Activated naive CD8-positive, alpha-beta T cell treated with anti-CD3 and anti-CD28 coated beads, Interleukin-2, amount 10 ng/mL, durations not matched to agents 7 days and 5 days (primary cell): ENCODE data around the gene SLC8A1. TPM values are rescaled to one million over a fixed set of nuclear protein-coding genes. Genes with fewer than 3 reads are reported as not detected.

Source experiments
- ATAC-seq: fragments of 150-1000 bp; cut with Tn5 transposase; one replicate; pipeline ENCODE4 v1.10.0; 2021; ENCODE audit warnings: low read depth, moderate library complexity
- POLR2A ChIA-PET: fragments of 350-600 bp; sonication (Branson Sonifier 250); formaldehyde crosslinking; loops from one replicate; lab custom pipeline; 2021; ENCODE audit warnings: antibody characterized with exemption; lab: Charles Lee
- DNase-seq: peaks from one replicate; pipeline ENCODE4 v3.0.0; 2021
- H3K27ac Mint-ChIP-seq: one replicate; pipeline ENCODE4 v1.8.0; 2022; ENCODE audit warnings: mild to moderate bottlenecking, mixed read lengths
- H3K27me3 Mint-ChIP-seq: one replicate; pipeline ENCODE4 v1.8.0; 2022; ENCODE audit warnings: mild to moderate bottlenecking, moderate library complexity, mixed read lengths
- H3K36me3 Mint-ChIP-seq: one replicate; pipeline ENCODE4 v1.8.0; 2021; ENCODE audit warnings: mild to moderate bottlenecking, mixed read lengths
- H3K4me1 Mint-ChIP-seq: one replicate; pipeline ENCODE4 v1.8.0; 2021; ENCODE audit warnings: mixed read lengths
- H3K4me3 Mint-ChIP-seq: one replicate; pipeline ENCODE4 v1.8.0; 2022; ENCODE audit warnings: mild to moderate bottlenecking, moderate library complexity, mixed read lengths
- H3K9me3 Mint-ChIP-seq: one replicate; pipeline ENCODE4 v1.8.0; 2021; ENCODE audit warnings: mixed read lengths
- total RNA-seq, 2 experiments: library from RNA; stranded (reverse); gene quantifications; one replicate each; pipeline ENCODE4 v1.2.3, GENCODE V29; 2021

Gene SLC8A1
- total RNA-seq, 2 experiments from 2014 or later, result 0.68 to 0.75 TPM

- no peak for ATAC-seq
- Mint-ChIP-seq H3K36me3 (no peaks in the 10 kb centered on the region), H3K27ac (no peak overlapping the region), H3K4me1 (no peaks in the 10 kb centered on the region), H3K27me3 (peaks cover 2% of the 10 kb centered on the region), H3K4me3 (no peak overlapping the region), H3K9me3 (no peaks in the 10 kb centered on the region)
- DNase-seq, result no peak
- POLR2A ChIA-PET, result no interaction called here
These were observed 112.9 kb downstream of the SLC8A1 start for GRCh38 chr2:40339026-40339425.

DNA sequence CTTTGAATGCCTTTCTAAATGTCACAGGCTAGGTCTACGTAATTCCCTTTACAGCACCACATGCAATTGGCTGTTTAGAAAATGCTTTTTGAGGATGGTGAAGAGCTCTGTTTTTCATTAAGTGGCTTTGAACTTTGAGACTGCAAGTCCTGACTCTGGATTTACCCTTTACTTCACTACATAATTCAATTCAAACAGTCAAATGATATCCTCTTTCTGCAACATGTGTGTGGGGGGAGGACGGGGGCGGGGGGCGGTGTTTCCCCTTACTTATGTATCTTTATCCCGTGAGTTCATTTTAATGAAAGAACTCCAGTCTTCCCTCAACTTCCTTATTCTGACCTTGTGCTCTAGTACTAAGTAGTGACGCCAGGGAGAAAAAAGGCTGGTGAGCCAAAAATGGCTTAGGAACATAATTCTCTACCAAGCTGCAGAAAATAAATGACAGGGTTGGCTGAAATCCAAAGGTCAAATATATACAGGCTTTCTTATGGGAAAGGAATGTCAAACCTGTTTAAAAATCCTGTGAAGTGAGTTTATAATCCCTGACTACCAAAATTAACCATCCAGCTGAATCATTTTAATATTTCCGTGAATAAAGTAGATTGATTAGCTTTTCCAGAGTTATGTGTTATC, 119.6 kb downstream of the SLC8A1 start:
- DNase-seq, result no peak
- H3K9me3 Mint-ChIP-seq, result no peaks in the 10 kb centered on the region
- no peak overlapping the region for H3K27ac Mint-ChIP-seq
- no peaks in the 10 kb centered on the region for H3K4me1 Mint-ChIP-seq
- H3K36me3 Mint-ChIP-seq, result no peaks in the 10 kb centered on the region
- H3K27me3 Mint-ChIP-seq, result no peaks in the 10 kb centered on the region
- ATAC-seq, result no peak
- POLR2A ChIA-PET, result no interaction called here
- no peak overlapping the region for H3K4me3 Mint-ChIP-seq

DNA sequence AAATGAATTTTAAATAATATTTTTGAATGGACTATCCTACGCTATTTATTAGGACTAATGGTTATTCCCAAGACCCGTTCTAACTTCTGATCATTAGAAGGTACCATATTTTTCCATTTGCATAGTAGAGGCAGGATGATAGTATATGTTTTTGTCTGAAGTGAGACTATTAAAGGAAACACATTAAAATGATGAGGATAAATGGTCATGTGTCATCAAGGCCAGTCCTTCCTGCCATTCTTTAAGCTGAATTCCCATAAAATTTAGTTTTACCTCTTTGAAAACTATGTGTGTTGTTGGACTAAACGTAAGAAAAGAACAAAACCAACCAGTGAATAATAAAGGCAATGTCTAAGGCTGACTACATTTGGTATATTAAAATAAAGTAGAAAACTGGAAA, 121.8 kb downstream of the SLC8A1 start:
- DNase-seq, result no peak
- Mint-ChIP-seq H3K36me3 (no peaks in the 10 kb centered on the region), H3K4me1 (no peaks in the 10 kb centered on the region), H3K27me3 (no peaks in the 10 kb centered on the region), H3K9me3 (no peaks in the 10 kb centered on the region), H3K27ac (no peak overlapping the region), H3K4me3 (no peak overlapping the region)
- POLR2A ChIA-PET, result no interaction called here
- no peak for ATAC-seq

DNA sequence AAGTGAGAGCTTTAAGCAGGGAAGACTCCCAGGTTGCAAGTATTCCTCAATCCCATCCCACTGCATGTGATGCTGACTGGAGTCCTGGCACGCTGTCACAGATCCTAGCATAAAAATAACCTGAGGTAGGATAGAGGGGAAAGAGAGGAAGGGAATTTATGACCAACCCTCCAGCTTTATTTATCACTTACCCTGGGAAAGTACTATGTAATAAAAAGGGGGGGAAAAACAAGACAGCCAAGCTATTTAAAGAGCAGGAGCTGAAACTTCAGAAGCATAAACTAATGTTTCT, 122.2 kb downstream of the SLC8A1 start:
- DNase-seq (no peak), ATAC-seq (no peak)
- no peak overlapping the region for H3K27ac Mint-ChIP-seq
- no peak overlapping the region for H3K4me3 Mint-ChIP-seq
- H3K27me3 Mint-ChIP-seq, result no peaks in the 10 kb centered on the region
- H3K4me1 Mint-ChIP-seq, result no peaks in the 10 kb centered on the region
- H3K9me3 Mint-ChIP-seq, result no peaks in the 10 kb centered on the region
- H3K36me3 Mint-ChIP-seq, result no peaks in the 10 kb centered on the region
- POLR2A ChIA-PET, result no interaction called here

DNA sequence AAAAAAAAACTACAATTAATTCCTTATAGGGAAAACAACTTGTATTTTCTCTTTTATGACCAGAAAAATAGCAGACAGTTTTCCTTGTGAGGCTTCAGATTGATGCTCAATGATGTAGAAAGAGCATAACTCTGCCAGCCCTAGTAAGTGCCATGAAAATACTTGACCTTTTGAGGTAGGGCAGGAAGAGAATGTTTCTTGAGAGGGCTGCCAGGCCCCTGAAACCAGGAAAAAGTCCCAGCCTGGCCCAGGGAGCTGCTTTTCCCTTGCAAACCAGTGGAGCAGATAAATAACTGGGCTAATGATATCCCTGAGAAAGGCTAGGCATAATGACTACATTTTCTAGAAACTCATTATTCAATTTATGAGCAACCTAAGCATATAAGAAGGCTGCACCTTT, 126.8 kb downstream of the SLC8A1 start:
- H3K27me3 Mint-ChIP-seq, result no peaks in the 10 kb centered on the region
- H3K27ac Mint-ChIP-seq, result no peak overlapping the region
- H3K36me3 Mint-ChIP-seq, result no peaks in the 10 kb centered on the region
- no peaks in the 10 kb centered on the region for H3K4me1 Mint-ChIP-seq
- no peaks in the 10 kb centered on the region for H3K9me3 Mint-ChIP-seq
- POLR2A ChIA-PET, result no interaction called here
- H3K4me3 Mint-ChIP-seq, result no peak overlapping the region
- ATAC-seq (no peak), DNase-seq (no peak)

- POLR2A ChIA-PET, result no interaction called here
- H3K4me3 Mint-ChIP-seq, result no peak overlapping the region
- no peaks in the 10 kb centered on the region for H3K36me3 Mint-ChIP-seq
- no peak for DNase-seq
- ATAC-seq, result no peak
- no peak overlapping the region for H3K27ac Mint-ChIP-seq
- H3K9me3 Mint-ChIP-seq, result no peaks in the 10 kb centered on the region
- no peaks in the 10 kb centered on the region for H3K27me3 Mint-ChIP-seq
- no peaks in the 10 kb centered on the region for H3K4me1 Mint-ChIP-seq
These were observed 127.2 kb downstream of the SLC8A1 start for GRCh38 chr2:40324656-40325055.

- H3K27ac Mint-ChIP-seq, result no peak overlapping the region
- POLR2A ChIA-PET, result no interaction called here
These were observed 130.1 kb downstream of the SLC8A1 start for GRCh38 chr2:40321822-40322221.

GRCh38 chr2:40321016-40321623, 130.8 kb downstream of the SLC8A1 start:
- Mint-ChIP-seq H3K27ac (no peak overlapping the region), H3K27me3 (no peaks in the 10 kb centered on the region), H3K4me3 (no peak overlapping the region), H3K9me3 (no peaks in the 10 kb centered on the region), H3K36me3 (no peaks in the 10 kb centered on the region), H3K4me1 (no peaks in the 10 kb centered on the region)
- DNase-seq, result no peak
- no peak for ATAC-seq
- POLR2A ChIA-PET, result no interaction called here

More at GRCh38 chr2:40321822-40322221, 130.1 kb downstream of the SLC8A1 start:
- H3K4me3 Mint-ChIP-seq, result no peak overlapping the region
- H3K36me3 Mint-ChIP-seq, result no peaks in the 10 kb centered on the region
- no peak for ATAC-seq
- H3K9me3 Mint-ChIP-seq, result no peaks in the 10 kb centered on the region
- H3K4me1 Mint-ChIP-seq, result no peaks in the 10 kb centered on the region
- no peak for DNase-seq
- H3K27me3 Mint-ChIP-seq, result no peaks in the 10 kb centered on the region

GRCh38 chr2:40318921-40319320, 133.0 kb downstream of the SLC8A1 start:
- DNase-seq (no peak), ATAC-seq (no peak)
- Mint-ChIP-seq H3K27ac (no peak overlapping the region), H3K4me3 (no peak overlapping the region), H3K4me1 (no peaks in the 10 kb centered on the region), H3K27me3 (no peaks in the 10 kb centered on the region), H3K9me3 (peaks cover 3% of the 10 kb centered on the region), H3K36me3 (no peaks in the 10 kb centered on the region)
- POLR2A ChIA-PET, result no interaction called here

DNA sequence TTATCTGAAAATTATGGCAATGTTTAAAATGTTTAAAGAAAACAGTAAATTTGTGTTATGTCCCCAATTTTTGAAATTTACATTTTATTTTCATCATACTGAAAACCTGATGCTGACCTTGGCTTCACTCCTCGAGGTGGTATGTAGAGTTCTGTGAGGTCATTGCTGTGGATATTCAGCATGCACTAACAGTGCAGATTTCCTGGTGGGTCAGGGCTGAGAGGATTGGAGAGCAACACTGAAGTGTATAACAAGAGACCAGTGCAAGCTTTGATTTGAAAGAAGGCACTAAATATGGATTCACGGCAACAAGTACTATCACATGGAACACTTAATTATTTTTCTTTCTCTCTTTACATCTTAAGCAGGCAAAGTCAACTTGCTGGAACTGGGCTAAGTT, 134.1 kb downstream of the SLC8A1 start:
- POLR2A ChIA-PET, result no interaction called here
- no peaks in the 10 kb centered on the region for H3K4me1 Mint-ChIP-seq
- ATAC-seq (no peak), DNase-seq (no peak)
- H3K4me3 Mint-ChIP-seq, result no peak overlapping the region
- H3K36me3 Mint-ChIP-seq, result no peaks in the 10 kb centered on the region
- peaks cover 3% of the 10 kb centered on the region for H3K9me3 Mint-ChIP-seq
- H3K27me3 Mint-ChIP-seq, result no peaks in the 10 kb centered on the region
- H3K27ac Mint-ChIP-seq, result no peak overlapping the region

- no peak overlapping the region for H3K27ac Mint-ChIP-seq
- no peak for DNase-seq
- H3K36me3 Mint-ChIP-seq, result no peaks in the 10 kb centered on the region
- POLR2A ChIA-PET, result no interaction called here
- H3K27me3 Mint-ChIP-seq, result no peaks in the 10 kb centered on the region
- H3K4me3 Mint-ChIP-seq, result no peak overlapping the region
- ATAC-seq, result no peak
- no peaks in the 10 kb centered on the region for H3K4me1 Mint-ChIP-seq
- peaks cover 3% of the 10 kb centered on the region for H3K9me3 Mint-ChIP-seq
These were observed 134.8 kb downstream of the SLC8A1 start for GRCh38 chr2:40317046-40317445.

- H3K36me3 Mint-ChIP-seq, result no peaks in the 10 kb centered on the region
- H3K4me1 Mint-ChIP-seq, result no peaks in the 10 kb centered on the region
- no peaks in the 10 kb centered on the region for H3K27me3 Mint-ChIP-seq
- no peak for ATAC-seq
- peaks cover 4% of the 10 kb centered on the region for H3K9me3 Mint-ChIP-seq
- DNase-seq, result no peak
- POLR2A ChIA-PET, result no interaction called here
- H3K4me3 Mint-ChIP-seq, result no peak overlapping the region
- no peak overlapping the region for H3K27ac Mint-ChIP-seq
These were observed 135.3 kb downstream of the SLC8A1 start for GRCh38 chr2:40316620-40317019.

DNA sequence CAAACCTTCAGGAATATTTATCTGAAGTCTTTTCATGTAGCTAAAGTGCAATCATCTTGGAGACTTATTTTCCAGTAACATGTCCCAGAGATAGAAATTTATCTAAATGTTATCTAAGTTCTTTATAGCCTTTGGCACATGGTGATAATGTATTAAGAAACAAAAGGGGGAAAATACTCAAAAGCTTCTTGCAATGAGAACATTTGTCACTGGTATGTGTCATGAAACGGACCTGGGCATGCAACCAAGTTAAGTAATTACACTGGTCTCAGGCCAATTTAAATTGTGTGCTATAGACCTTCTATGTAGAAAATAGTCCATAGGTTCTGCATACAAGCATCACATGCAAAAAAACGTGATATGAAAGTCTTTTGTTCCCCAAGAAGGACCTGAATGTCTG, 136.2 kb downstream of the SLC8A1 start:
- H3K9me3 Mint-ChIP-seq, result peaks cover 4% of the 10 kb centered on the region
- H3K27ac Mint-ChIP-seq, result no peak overlapping the region
- ATAC-seq, result no peak
- POLR2A ChIA-PET, result no interaction called here
- H3K27me3 Mint-ChIP-seq, result no peaks in the 10 kb centered on the region
- no peaks in the 10 kb centered on the region for H3K4me1 Mint-ChIP-seq
- no peak for DNase-seq
- H3K36me3 Mint-ChIP-seq, result no peaks in the 10 kb centered on the region
- no peak overlapping the region for H3K4me3 Mint-ChIP-seq

GRCh38 chr2:40311026-40311425, 140.9 kb downstream of the SLC8A1 start:
- ATAC-seq (no peak), DNase-seq (no peak)
- Mint-ChIP-seq H3K4me1 (no peaks in the 10 kb centered on the region), H3K9me3 (peaks cover 7% of the 10 kb centered on the region), H3K27me3 (no peaks in the 10 kb centered on the region), H3K36me3 (no peaks in the 10 kb centered on the region), H3K4me3 (no peak overlapping the region), H3K27ac (no peak overlapping the region)
- POLR2A ChIA-PET, result no interaction called here
